IMR-90 (cell line): ENCODE data around the gene LDLRAD4. TPM values are rescaled to one million over a fixed set of nuclear protein-coding genes. Genes with fewer than 3 reads are reported as not detected.

Experiments
- ATAC-seq: fragments of 200-7000 bp; cut with Tn5 transposase; 2 replicates; pipeline ENCODE4 v1.9.1; 2020; ENCODE audit warnings: low read depth, mild to moderate bottlenecking, moderate library complexity
- BruUV-seq: library from RNA; stranded (reverse); fragments of 400-500 nt; replicated peaks from 2 replicates; lab custom pipeline; 2021; lab: Mats Ljungman, UMichigan
- CTCF ChIA-PET: fragments of 300-600 bp; formaldehyde crosslinking; extraction: SDS; loops from one replicate; lab custom pipeline; 2021; ENCODE audit warnings: antibody characterized with exemption; lab: Yijun Ruan, JAX
- POLR2A ChIA-PET: fragments of 300-600 bp; sonication (Branson Sonifier 250); formaldehyde crosslinking; loops from one replicate; lab custom pipeline; 2022; ENCODE audit warnings: antibody characterized with exemption; ENCODE audit not compliant: unreplicated experiment; lab: Charles Lee
- DNase-seq: peaks from one replicate; pipeline ENCODE4 v3.0.0; 2013
- H2AFZ ChIP-seq: replicated peaks from 2 replicates; pipeline ENCODE3; 2013; ENCODE audit warnings: low read length, mild to moderate bottlenecking; ENCODE audit not compliant: poor library complexity
- H2AK5ac ChIP-seq: 2 replicates; pipeline ENCODE4 v1.6.1; 2013; ENCODE audit warnings: low read depth, low read length, inconsistent platforms
- H2AK9ac ChIP-seq: replicated peaks from 2 replicates; pipeline ENCODE3; 2013; ENCODE audit warnings: mild to moderate bottlenecking, low read depth, low read length, moderate library complexity; ENCODE audit not compliant: poor library complexity
- H2BK120ac ChIP-seq: 2 replicates; pipeline ENCODE4 v1.6.1; 2013; ENCODE audit warnings: low read depth, low read length, inconsistent platforms
- H2BK15ac ChIP-seq: 3 replicates; pipeline ENCODE4 v1.6.1; 2013; ENCODE audit warnings: low read depth, low read length, inconsistent platforms
- H2BK20ac ChIP-seq: 2 replicates; pipeline ENCODE4 v1.6.1; 2013; ENCODE audit warnings: low read depth, mild to moderate bottlenecking, inconsistent platforms, low read length, moderate library complexity
- H2BK5ac ChIP-seq: 2 replicates; pipeline ENCODE4 v1.6.1; 2013; ENCODE audit warnings: mild to moderate bottlenecking, low read depth, low read length, inconsistent platforms; ENCODE audit not compliant: poor library complexity, severe bottlenecking
- H3K14ac ChIP-seq: replicated peaks from 2 replicates; pipeline ENCODE4 v1.6.1; 2013; ENCODE audit warnings: low read depth, low read length, inconsistent platforms
- H3K18ac ChIP-seq: 2 replicates; pipeline ENCODE4 v1.6.1; 2013; ENCODE audit warnings: low read depth, low read length, control low read depth
- H3K23ac ChIP-seq: 2 replicates; pipeline ENCODE4 v1.6.1; 2013; ENCODE audit warnings: low read depth, low read length, inconsistent platforms
- H3K27ac ChIP-seq: 2 replicates; pipeline ENCODE4 v1.5.1; 2013; ENCODE audit warnings: mild to moderate bottlenecking, control low read depth, low read length; ENCODE audit not compliant: insufficient read depth
- H3K27me3 ChIP-seq: 2 replicates; pipeline ENCODE4 v1.6.1; 2013; ENCODE audit warnings: low read length; ENCODE audit not compliant: control insufficient read depth, insufficient read depth
- H3K36me3 ChIP-seq: 2 replicates; pipeline ENCODE4 v1.6.1; 2013; ENCODE audit warnings: low read length, mixed read lengths; ENCODE audit not compliant: control insufficient read depth, insufficient read depth
- H3K4ac ChIP-seq: 2 replicates; pipeline ENCODE4 v1.6.1; 2013; ENCODE audit warnings: low read depth, low read length, inconsistent platforms
- H3K4me1 ChIP-seq: 2 replicates; pipeline ENCODE4 v1.6.1; 2013; ENCODE audit warnings: low read length, mixed read lengths; ENCODE audit not compliant: control insufficient read depth, insufficient read depth
- H3K4me2 ChIP-seq: 2 replicates; pipeline ENCODE4 v1.6.1; 2013; ENCODE audit warnings: low read depth, mild to moderate bottlenecking, control low read depth, low read length, moderate library complexity
- H3K4me3 ChIP-seq: 2 replicates; pipeline ENCODE4 v1.5.1; 2013; ENCODE audit warnings: low read depth, mild to moderate bottlenecking, control low read depth, low read length, moderate library complexity; ENCODE audit not compliant: insufficient read depth
- H3K56ac ChIP-seq: 2 replicates; pipeline ENCODE4 v1.6.1; 2013; ENCODE audit warnings: low read length, inconsistent platforms; ENCODE audit not compliant: insufficient read depth; ENCODE audit errors: extremely low read depth
- H3K79me1 ChIP-seq, 2 experiments: 2 replicates each; pipeline ENCODE4 v1.6.1; 2013; ENCODE audit warnings: low read length in 2 of 2, inconsistent platforms in 1 of 2, low read depth in 1 of 2
- H3K9ac ChIP-seq: 2 replicates; pipeline ENCODE4 v1.6.1; 2013; ENCODE audit warnings: low read depth, low read length, control low read depth
- H3K9me1 ChIP-seq: 2 replicates; pipeline ENCODE4 v1.6.1; 2013; ENCODE audit warnings: low read length, inconsistent platforms; ENCODE audit not compliant: insufficient read depth
- H3K9me3 ChIP-seq: 2 replicates; pipeline ENCODE4 v1.6.1; 2013; ENCODE audit warnings: low read length; ENCODE audit not compliant: control insufficient read depth, insufficient read depth
- H4K20me1 ChIP-seq: 2 replicates; pipeline ENCODE4 v1.6.1; 2013; ENCODE audit warnings: low read length, inconsistent platforms; ENCODE audit not compliant: insufficient read depth
- H4K5ac ChIP-seq: 2 replicates; pipeline ENCODE4 v1.6.1; 2013; ENCODE audit warnings: mild to moderate bottlenecking, low read depth, low read length, control low read depth
- H4K8ac ChIP-seq, 2 experiments: 2 replicates each; pipeline ENCODE4 v1.6.1; 2013; ENCODE audit warnings: low read depth in 2 of 2, low read length in 2 of 2, control low read depth in 1 of 2, inconsistent platforms in 1 of 2
- H4K91ac ChIP-seq: 2 replicates; pipeline ENCODE4 v1.6.1; 2013; ENCODE audit warnings: low read depth, low read length, inconsistent platforms; ENCODE audit not compliant: insufficient read depth
- CHD1 ChIP-seq: IDR thresholded peaks from 2 replicates; pipeline ENCODE4 v1.6.1; 2012; ENCODE audit warnings: low read depth, low read length, improper control_type of control experiment
- MAFK ChIP-seq: IDR thresholded peaks from 2 replicates; pipeline ENCODE4 v1.6.1; 2012; ENCODE audit warnings: low read depth, low read length, improper control_type of control experiment
- RAD21 ChIP-seq: IDR thresholded peaks from 2 replicates; pipeline ENCODE4 v1.6.1; 2012; ENCODE audit warnings: low read length, improper control_type of control experiment
- RCOR1 ChIP-seq: IDR thresholded peaks from 2 replicates; pipeline ENCODE4 v1.6.1; 2012; ENCODE audit warnings: mild to moderate bottlenecking, low read length, improper control_type of control experiment; ENCODE audit not compliant: insufficient replicate concordance
- RFX5 ChIP-seq: IDR thresholded peaks from 2 replicates; pipeline ENCODE4 v1.8.0; 2012; ENCODE audit warnings: low read depth, mild to moderate bottlenecking, low read length, moderate library complexity
- SMC3 ChIP-seq: fragments of 150-350 bp; IDR thresholded peaks from 2 replicates; pipeline ENCODE4 v1.6.1; 2016; ENCODE audit warnings: low read depth, mild to moderate bottlenecking, antibody characterized with exemption, low read length, moderate library complexity
- WGBS, 2 experiments: methylation state at CpG; one replicate each; pipeline versions ENCODE4 v1.1.5 to v1.1.7; 2013; ENCODE audit warnings: missing lambda C conversion rate in 2 of 2; ENCODE audit not compliant: insufficient read length in 1 of 2; ENCODE audit errors: extremely low coverage in 2 of 2; 5-methylcytosine and 5-hydroxymethylcytosine counted together
- dilution Hi-C: fragments of 300-500 bp; cut with HindIII; formaldehyde crosslinking; loops from one replicate; pipeline ENCODE4 v1.14.3; 2018; ENCODE audit warnings: low sequenced_read_pairs; ENCODE audit not compliant: unreplicated experiment
- in situ Hi-C: fragments of 300-500 bp; cut with MboI; formaldehyde crosslinking; loops from 3 replicates; pipeline ENCODE4 v1.14.3; 2019; ENCODE audit warnings: low sequenced_read_pairs, inconsistent platforms, mixed read lengths
- intact Hi-C: fragments of 100-400 bp; cut with micrococcal nuclease; formaldehyde crosslinking; loops from 2 replicates; pipeline ENCODE4 v1.10.0; 2022
- polyA plus RNA-seq, 3 experiments: library from polyadenylated mRNA; depleted of rRNA; stranded (reverse); fragments of >200 nt; gene quantifications; 2 replicates each; pipeline ENCODE4 v1.2.3, GENCODE V29; 2012; ENCODE audit warnings: low replicate concordance in 1 of 3
- total RNA-seq: library from RNA; depleted of rRNA; stranded (reverse); fragments of >200 nt; gene quantifications from 2 replicates; pipeline ENCODE4 v1.2.3, GENCODE V29; 2012

Gene LDLRAD4
- total and polyA plus RNA-seq, 2 of the 4 experiments (the other 2 are of a cell fraction): not detected

DNA sequence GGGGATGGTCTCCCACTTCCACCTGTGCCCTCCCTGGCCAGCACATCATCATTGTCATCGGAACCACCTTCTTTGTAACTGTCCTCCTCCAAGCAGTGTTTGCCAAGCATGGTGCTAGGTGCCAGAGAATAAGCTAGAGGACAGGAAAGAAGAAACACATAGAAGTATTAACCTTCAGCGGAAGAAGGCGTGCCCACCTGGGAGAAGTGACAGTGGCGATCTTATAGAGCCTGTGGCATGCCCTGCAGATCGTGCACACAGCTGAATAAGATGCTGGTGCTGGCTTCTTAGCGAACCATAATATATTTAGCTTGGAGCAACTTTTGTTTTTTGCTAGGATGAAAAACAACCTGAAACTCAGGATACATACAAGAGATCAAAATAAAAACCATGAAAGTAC, 359.8 kb downstream of the LDLRAD4 start:
- H3K18ac ChIP-seq: no peak overlapping the region
- ChIA-PET CTCF (no interaction called here), POLR2A (no interaction called here)
- ATAC-seq (no peak), DNase-seq (no peak)
- H3K79me1 ChIP-seq: no peaks in the 10 kb centered on the region
- no peak overlapping the region for H2BK120ac ChIP-seq
- H4K8ac ChIP-seq: no peak overlapping the region
- no peak overlapping the region for H3K4ac ChIP-seq
- H3K56ac ChIP-seq: no peak overlapping the region
- no peak overlapping the region for H2BK20ac ChIP-seq
- H3K14ac ChIP-seq: no peak overlapping the region
- no peak overlapping the region for H3K4me3 ChIP-seq
- H4K20me1 ChIP-seq: no peaks in the 10 kb centered on the region
- H2BK5ac ChIP-seq: no peak overlapping the region
- H4K5ac ChIP-seq: no peak overlapping the region
- no peak overlapping the region for H3K27ac ChIP-seq
- intact Hi-C loops: no loop called here
- no peak overlapping the region for H3K4me2 ChIP-seq
- H4K91ac ChIP-seq: no peak overlapping the region
- H3K23ac ChIP-seq: no peak overlapping the region
- H2BK15ac ChIP-seq: no peak overlapping the region
- TF ChIP-seq RFX5 (no peak), RCOR1 (no peak), MAFK (no peak), SMC3 (no peak), CHD1 (no peak), RAD21 (no peak)
- no peaks in the 10 kb centered on the region for H3K4me1 ChIP-seq
- H2AFZ ChIP-seq: no peak overlapping the region
- no peak overlapping the region for H2AK9ac ChIP-seq
- H3K36me3 ChIP-seq: no peaks in the 10 kb centered on the region
- H3K9me3 ChIP-seq: no peaks in the 10 kb centered on the region
- in situ Hi-C loops: no loop called here
- BruUV-seq: no TSS peak
- dilution Hi-C loops: no loop called here
- 93% methylated on average over 3 of the region's 6 CpGs; no CpG with 5 or more reads in 1 of the 2 experiments for WGBS, 2 experiments
- no peak overlapping the region for H3K9ac ChIP-seq
- no peaks in the 10 kb centered on the region for H3K27me3 ChIP-seq
- H3K9me1 ChIP-seq: no peaks in the 10 kb centered on the region
- H2AK5ac ChIP-seq: no peak overlapping the region
